Astrocyte of the cerebellum (primary cell): ENCODE measurements around the gene PPP4C.

ENCODE experiments used
- DNase-seq: peaks from one replicate; pipeline ENCODE4 v3.0.0-alpha.2; 2011; ENCODE audit warnings: low read depth
- H3K4me3 ChIP-seq: 2 replicates; pipeline ENCODE4 v1.5.1; 2011; ENCODE audit warnings: mild to moderate bottlenecking, low read depth, low read length, moderate library complexity
- CTCF ChIP-seq: IDR thresholded peaks from 2 replicates; pipeline ENCODE4 v1.5.1; 2012; ENCODE audit warnings: low read length, low read depth, moderate library complexity, mild to moderate bottlenecking; ENCODE audit errors: missing control alignments
- in situ Hi-C: cut with HindIII; loops from 2 replicates; pipeline ENCODE4 v1.10.0; 2017; ENCODE audit warnings: low sequenced_read_pairs

PPP4C gene

DNA sequence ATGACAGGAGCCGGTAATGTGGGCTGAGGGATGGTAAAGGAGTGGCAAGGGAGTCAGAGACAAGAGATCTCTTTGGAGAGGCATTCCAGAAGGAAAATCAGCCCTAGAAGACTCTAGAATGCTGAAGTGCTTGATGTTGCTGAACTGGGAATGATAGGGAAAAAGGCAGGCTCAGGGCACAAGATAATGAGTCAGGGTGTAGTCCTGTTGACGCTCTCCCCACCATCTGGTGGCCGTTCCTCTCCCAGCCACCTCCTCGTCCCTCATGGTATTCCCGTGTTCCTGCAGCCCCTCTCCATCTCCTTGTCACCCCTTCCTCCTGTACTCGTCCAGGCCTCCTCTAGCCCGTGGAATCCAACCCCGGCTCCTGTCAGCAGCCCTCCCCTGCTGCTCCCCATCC, 21.3 kb upstream of the PPP4C start:
- H3K4me3 ChIP-seq: no peak overlapping the region
- no peak for TF ChIP-seq CTCF
- in situ Hi-C loops: loop anchor here (5.0 kb wide), 1 partner anchor 63 kb away; no protein-coding TSS in a partner anchor
- DNase-seq: no peak

GRCh38 chr16:30054959-30055553, 20.7 kb upstream of the PPP4C start:
- in situ Hi-C loops: loop anchor here (5.0 kb wide), 1 partner anchor 62 kb away; no protein-coding TSS in a partner anchor
- no peak overlapping the region for H3K4me3 ChIP-seq
- peak; percentile 70 for TF ChIP-seq CTCF
- no peak for DNase-seq

- H3K4me3 ChIP-seq: no peak overlapping the region
- no peak for TF ChIP-seq CTCF
- DNase-seq: no peak
- in situ Hi-C loops: no loop called here
Measured at GRCh38 chr16:30060346-30060745, 15.4 kb upstream of the PPP4C start.

DNA sequence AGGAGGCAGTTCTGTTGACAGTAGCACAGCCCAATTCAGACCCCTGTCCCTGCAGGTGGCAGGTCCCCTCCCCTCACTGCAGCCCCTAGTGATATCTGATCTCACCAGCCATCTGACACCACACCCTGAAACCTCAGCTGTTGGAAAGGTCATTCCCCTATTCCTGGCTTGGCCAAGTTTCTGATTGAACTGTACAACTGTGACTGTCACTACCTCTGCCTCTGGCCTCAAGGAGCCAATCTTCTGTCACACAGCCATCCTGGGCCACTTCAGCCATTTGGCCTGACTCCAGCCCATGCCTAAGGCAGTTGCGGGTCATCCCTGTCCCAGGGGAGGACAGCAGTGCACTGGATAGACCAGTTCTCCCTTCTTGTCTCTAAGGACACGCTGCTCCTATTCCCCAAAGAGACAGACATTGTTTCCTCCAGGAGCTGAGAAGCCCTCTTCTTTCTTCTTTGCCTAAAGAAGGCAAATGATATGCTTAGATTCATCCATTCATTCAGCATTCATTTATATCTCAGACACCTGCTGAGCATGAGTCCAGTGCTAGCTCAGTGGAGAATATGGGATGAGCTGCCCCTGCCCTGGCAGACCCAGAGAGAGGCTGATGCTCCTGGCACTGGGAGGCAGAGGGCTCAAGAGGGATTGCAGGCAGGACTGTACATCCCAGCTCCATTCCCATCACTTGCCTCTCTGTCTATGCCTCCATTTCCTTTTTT, 14.8 kb upstream of the PPP4C start:
- TF ChIP-seq CTCF: no peak
- H3K4me3 ChIP-seq: no peak overlapping the region
- in situ Hi-C loops: no loop called here
- DNase-seq: no peak

GRCh38 chr16:30063278-30063892, 12.4 kb upstream of the PPP4C start:
- no peak for TF ChIP-seq CTCF
- no peak for DNase-seq
- peak overlapping the region; percentile 80 for H3K4me3 ChIP-seq
- in situ Hi-C loops: no loop called here

GRCh38 chr16:30063893-30064728, 11.7 kb upstream of the PPP4C start:
- peak overlapping the region; percentile 80 for H3K4me3 ChIP-seq
- in situ Hi-C loops: no loop called here
- DNase-seq: no peak
- no peak for TF ChIP-seq CTCF
